Heart left ventricle (tissue), 16 donors: ENCODE results near the gene EML1. TPM values are rescaled to one million over a fixed set of nuclear protein-coding genes. Genes with fewer than 3 reads are reported as not detected.

ENCODE experiments used
- ATAC-seq, 4 donors: fragments of 200-7000 bp; cut with Tn5 transposase; one replicate each; pipeline ENCODE4 v1.9.1; 2020 to 2022; ENCODE audit warnings: moderate library complexity in 4 of 4, mild to moderate bottlenecking in 3 of 4, moderate number of reproducible peaks in 1 of 4
- DNase-seq, 5 donors: peaks; one replicate each; pipeline ENCODE4 v3.0.0-alpha.2; 2020
- H3K27ac ChIP-seq, 12 donors: fragments of 200-600 bp; sonication (generic) in 4 of 12; one replicate each; pipeline versions ENCODE4 v1.5.0 to v1.8.0; 2016 to 2022; ENCODE audit warnings: mild to moderate bottlenecking in 2 of 12
- H3K27me3 ChIP-seq, 9 donors: fragments of 200-600 bp; sonication (generic) in 2 of 9; one replicate each; pipeline versions ENCODE4 v1.5.1 to v1.8.0; 2016 to 2022; ENCODE audit warnings: mild to moderate bottlenecking in 3 of 9
- H3K36me3 ChIP-seq, 9 donors: fragments of 200-600 bp; sonication (generic) in 2 of 9; one replicate each; pipeline versions ENCODE4 v1.5.0 to v1.8.0; 2018 to 2022; ENCODE audit warnings: mild to moderate bottlenecking in 2 of 9
- H3K4me1 ChIP-seq, 12 donors: fragments of 200-600 bp; sonication (generic) in 4 of 12; one replicate each; pipeline versions ENCODE4 v1.5.0 to v1.8.0; 2016 to 2022; ENCODE audit warnings: mild to moderate bottlenecking in 3 of 12
- H3K4me3 ChIP-seq, 12 donors: fragments of 200-600 bp; sonication (generic) in 4 of 12; one replicate each; pipeline versions ENCODE4 v1.5.0 to v1.8.0; 2017 to 2022; ENCODE audit warnings: mild to moderate bottlenecking in 9 of 12, moderate library complexity in 4 of 12
- H3K9me3 ChIP-seq, 12 donors: fragments of 200-600 bp; sonication (generic) in 4 of 12; one replicate each; pipeline versions ENCODE4 v1.5.0 to v1.8.0; 2016 to 2022; ENCODE audit warnings: mild to moderate bottlenecking in 1 of 12
- POLR2A ChIP-seq, 2 donors: fragments of 450-650 bp; IDR thresholded peaks; one replicate each; pipeline ENCODE4 v1.6.1; 2017; ENCODE audit warnings: antibody characterized with exemption in 2 of 2, mild to moderate bottlenecking in 2 of 2, moderate library complexity in 2 of 2
- WGBS, 4 donors: extraction: QIAGEN DNeasy Blood & Tissue Kit in 2 of 4; methylation state at CpG; one replicate each; pipeline versions ENCODE4 v1.1.5 to v1.1.7; 2013 to 2018; 5-methylcytosine and 5-hydroxymethylcytosine counted together
- intact Hi-C, 10 donors: fragments of 100-400 bp; cut with DNase I; formaldehyde crosslinking; loops; one replicate each; pipeline versions ENCODE4 v1.11.1 to v1.14.2; 2022
- polyA plus RNA-seq, 2 donors: library from polyadenylated mRNA; stranded (reverse); fragments of 200-250 nt; gene quantifications; one replicate each; pipeline ENCODE4 v1.2.3, GENCODE V29; 2013
- total RNA-seq, 9 donors: library from RNA; depleted of rRNA in 2 of 9; stranded (reverse); fragments of >200 nt in 2 of 9; fragmentation: NEBNext Ultra II Directional in 3 of 9; extraction: Animal tissue kit (Norgen Biotek cat#: 25700) in 3 of 9; gene quantifications; one replicate each; pipeline versions ENCODE4 v1.1.0 to v1.2.4, GENCODE V29; 2016 to 2023
- TF ChIP-seq, protein P1 (sequence below), 12 donors: fragments of 200-600 bp; sonication (generic) in 4 of 12; IDR thresholded peaks; one replicate each; pipeline versions ENCODE4 v1.5.0 to v1.8.0; 2018 to 2022; ENCODE audit warnings: antibody characterized with exemption in 12 of 12, mild to moderate bottlenecking in 5 of 12
- donor health status: ischemic (EF 13 %, LVEDD 7.1; RV severe dilation, severe dysfunction).
- donor health status: healthy with polysubstance abuse.
- donor health status: DM: no; HTN: yes; CAD: no.
- donor health status: DM: no; HTN: no; CAD: no.
- donor health status: ischemic (EF 25% LVEDD 6.9; RV normal size, moderate dysfunction).
- donor health status: ischemic (EF 25% LVEDD 5.7; RV mildly dilated, moderate dysfunction).
- donor health status: healthy.
- donor health status: DM: yes; HTN: yes; CAD: no.
- donor health status: ischemic (EF 35%, LVEDD 5.7; RV mildly dilated, moderate dysfunction).
- donor health status: nonischemic (EF 11% LVEDD 7.7; RV severe dilation, severe dysfunction).
- donor health status: DM: yes; HTN: yes; CAD: no.
- donor health status: PGD.
- donor health status: ischemic (EF 29% LVEDD 5.4; RV normal size, mild dysfunction).
- donor health status: nonischemic (EF 23%, LVEDD 6.1; RV moderate dilation, normal function).

EML1 gene
- total and polyA plus RNA-seq, 11 donors: 7.4 to 49.7 (median 39.3) TPM

DNA sequence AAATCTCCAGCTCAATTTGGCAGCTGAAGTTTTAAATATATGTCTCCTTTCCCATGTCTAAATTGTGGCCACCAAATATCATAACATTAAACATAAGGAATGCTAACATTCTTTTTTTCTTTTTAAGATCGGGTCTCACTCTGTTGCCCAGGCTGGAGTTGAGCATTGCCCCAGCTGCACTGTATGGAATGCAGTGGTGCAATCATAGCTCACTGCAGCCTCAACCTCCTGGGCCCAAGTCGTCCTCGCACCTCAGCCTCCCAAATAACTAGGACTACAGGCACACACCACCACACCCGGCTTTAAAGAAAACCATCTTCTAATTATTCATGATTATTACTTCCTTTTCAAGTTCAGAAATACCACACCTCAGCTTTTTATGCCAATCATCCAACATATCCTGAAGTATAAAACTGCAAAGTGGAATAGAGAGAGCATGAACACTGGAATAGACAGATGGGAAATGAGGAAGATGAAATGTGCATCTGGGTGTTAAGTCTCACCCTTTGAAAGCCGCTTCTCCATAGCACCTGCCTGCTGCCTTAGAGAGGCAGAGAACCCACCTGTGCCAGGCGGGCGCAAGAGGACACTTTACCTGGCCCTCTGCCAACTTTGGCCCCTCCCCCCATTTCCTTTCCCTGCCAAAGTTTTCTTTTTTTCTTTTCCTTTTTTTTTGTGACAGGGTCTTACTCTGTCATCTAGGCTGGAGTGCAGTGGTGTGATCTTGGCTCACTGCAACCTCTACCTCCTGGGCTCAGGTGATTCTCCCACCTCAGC lies 2.8 kb upstream of the EML1 start:
- H3K27me3 ChIP-seq: peaks cover 0 to 15% (median 0%) of the 10 kb centered on the region in 9 donors
- no peaks in the 10 kb centered on the region for H3K36me3 ChIP-seq
- peak overlapping the region in 3 of 12 donors; percentile 25 to 94 (median 91) for H3K27ac ChIP-seq
- H3K9me3 ChIP-seq: no peaks in the 10 kb centered on the region
- no peak for TF ChIP-seq POLR2A (IDR thresholded peaks at IDR 0.05)
- TF ChIP-seq, protein P1, sequence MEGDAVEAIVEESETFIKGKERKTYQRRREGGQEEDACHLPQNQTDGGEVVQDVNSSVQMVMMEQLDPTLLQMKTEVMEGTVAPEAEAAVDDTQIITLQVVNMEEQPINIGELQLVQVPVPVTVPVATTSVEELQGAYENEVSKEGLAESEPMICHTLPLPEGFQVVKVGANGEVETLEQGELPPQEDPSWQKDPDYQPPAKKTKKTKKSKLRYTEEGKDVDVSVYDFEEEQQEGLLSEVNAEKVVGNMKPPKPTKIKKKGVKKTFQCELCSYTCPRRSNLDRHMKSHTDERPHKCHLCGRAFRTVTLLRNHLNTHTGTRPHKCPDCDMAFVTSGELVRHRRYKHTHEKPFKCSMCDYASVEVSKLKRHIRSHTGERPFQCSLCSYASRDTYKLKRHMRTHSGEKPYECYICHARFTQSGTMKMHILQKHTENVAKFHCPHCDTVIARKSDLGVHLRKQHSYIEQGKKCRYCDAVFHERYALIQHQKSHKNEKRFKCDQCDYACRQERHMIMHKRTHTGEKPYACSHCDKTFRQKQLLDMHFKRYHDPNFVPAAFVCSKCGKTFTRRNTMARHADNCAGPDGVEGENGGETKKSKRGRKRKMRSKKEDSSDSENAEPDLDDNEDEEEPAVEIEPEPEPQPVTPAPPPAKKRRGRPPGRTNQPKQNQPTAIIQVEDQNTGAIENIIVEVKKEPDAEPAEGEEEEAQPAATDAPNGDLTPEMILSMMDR (IDR thresholded peaks at IDR 0.05): no peak
- ATAC-seq (no peak), DNase-seq (no peak)
- H3K4me1 ChIP-seq: peaks cover 0 to 56% (median 35%) of the 10 kb centered on the region in 12 donors
- H3K4me3 ChIP-seq: no peak overlapping the region
- intact Hi-C loops: loop anchor here (2.0 to 10.0 kb wide), 8 partner anchors 33 to 94 kb away; no protein-coding TSS in a partner anchor
- WGBS, 4 donors: 92 to 95% (median 92%) methylated on average over 7 of the region's 7 CpGs

- H3K27ac ChIP-seq: peak overlapping the region in 9 of 12 donors; percentile 3 to 94 (median 85)
- 81 to 86% (median 83%) methylated on average over 6 of the region's 6 CpGs for WGBS, 4 donors
- H3K36me3 ChIP-seq: no peaks in the 10 kb centered on the region
- DNase-seq: no peak
- intact Hi-C loops: loop anchor here (2.0 to 10.0 kb wide), 8 partner anchors 34 to 94 kb away; no protein-coding TSS in a partner anchor
- no peak overlapping the region for H3K4me3 ChIP-seq
- no peak for ATAC-seq
- H3K9me3 ChIP-seq: no peaks in the 10 kb centered on the region
- peaks cover 0 to 56% (median 35%) of the 10 kb centered on the region in 12 donors for H3K4me1 ChIP-seq
- TF ChIP-seq POLR2A (IDR thresholded peaks at IDR 0.05): no peak
- TF ChIP-seq, protein P1 (IDR thresholded peaks at IDR 0.05): no peak
- peaks cover 0 to 15% (median 0%) of the 10 kb centered on the region in 9 donors for H3K27me3 ChIP-seq
These were observed 2.2 kb upstream of the EML1 start for GRCh38 chr14:99790978-99791376.

GRCh38 chr14:99791476-99792209 lies 1.6 kb upstream of the EML1 start:
- TF ChIP-seq POLR2A (IDR thresholded peaks at IDR 0.05): no peak
- TF ChIP-seq, protein P1 (IDR thresholded peaks at IDR 0.05): no peak
- WGBS, 4 donors: 54 to 61% (median 58%) methylated on average over 13 of the region's 13 CpGs
- ATAC-seq (peak in 3 of 4 donors; percentile 1 to 58 (median 4)), DNase-seq (peak in 2 of 5 donors; percentile 35 to 43)
- H3K27me3 ChIP-seq: peaks cover 0 to 15% (median 0%) of the 10 kb centered on the region in 9 donors
- peak overlapping the region in 10 of 12 donors; percentile 1 to 94 (median 82) for H3K27ac ChIP-seq
- no peaks in the 10 kb centered on the region for H3K9me3 ChIP-seq
- H3K4me3 ChIP-seq: peak overlapping the region in 1 of 12 donors; percentile 0
- H3K36me3 ChIP-seq: no peaks in the 10 kb centered on the region
- H3K4me1 ChIP-seq: peaks cover 0 to 51% (median 35%) of the 10 kb centered on the region in 12 donors
- intact Hi-C loops: loop anchor here (2.0 to 10.0 kb wide), 11 partner anchors 34 to 107 kb away; partner anchors contain the start of gene CYP46A1 (in 1 of the 10)
